ENCODE data around the gene TAL2.

TAL2 gene

DNA sequence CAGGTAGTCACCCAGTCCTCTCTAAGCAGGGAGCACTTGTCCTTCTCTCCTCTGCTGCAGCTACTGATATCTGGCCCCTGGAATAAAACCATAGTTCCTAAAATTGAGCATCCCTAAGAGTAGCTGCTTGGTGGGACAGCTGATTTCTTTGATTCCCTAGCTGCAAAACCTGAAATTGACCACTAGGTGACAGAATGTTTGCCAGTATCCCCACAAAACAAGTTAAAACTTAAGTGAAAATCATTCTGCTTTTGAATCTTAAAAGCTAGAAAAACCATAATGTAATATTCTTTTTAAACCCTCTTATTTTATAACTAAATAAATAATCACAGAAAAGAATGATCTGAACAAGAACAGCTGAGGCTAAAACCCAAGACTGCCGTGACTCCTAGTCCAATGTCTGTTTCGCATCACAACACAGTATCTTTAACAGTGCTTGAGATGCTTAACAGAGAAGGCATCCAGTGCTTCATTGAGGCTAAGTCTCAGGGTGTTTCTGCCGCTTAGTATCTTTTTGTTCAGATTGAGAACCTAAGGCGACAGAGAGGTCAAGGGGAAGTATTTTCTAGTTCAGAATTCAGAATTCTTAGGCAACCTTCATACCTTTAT, 24.4 kb upstream of the TAL2 start:
- no peak overlapping the region for H3K4me3 ChIP-seq (ENCODE audit: low read depth, low read length)
- TF ChIP-seq, protein P1, sequence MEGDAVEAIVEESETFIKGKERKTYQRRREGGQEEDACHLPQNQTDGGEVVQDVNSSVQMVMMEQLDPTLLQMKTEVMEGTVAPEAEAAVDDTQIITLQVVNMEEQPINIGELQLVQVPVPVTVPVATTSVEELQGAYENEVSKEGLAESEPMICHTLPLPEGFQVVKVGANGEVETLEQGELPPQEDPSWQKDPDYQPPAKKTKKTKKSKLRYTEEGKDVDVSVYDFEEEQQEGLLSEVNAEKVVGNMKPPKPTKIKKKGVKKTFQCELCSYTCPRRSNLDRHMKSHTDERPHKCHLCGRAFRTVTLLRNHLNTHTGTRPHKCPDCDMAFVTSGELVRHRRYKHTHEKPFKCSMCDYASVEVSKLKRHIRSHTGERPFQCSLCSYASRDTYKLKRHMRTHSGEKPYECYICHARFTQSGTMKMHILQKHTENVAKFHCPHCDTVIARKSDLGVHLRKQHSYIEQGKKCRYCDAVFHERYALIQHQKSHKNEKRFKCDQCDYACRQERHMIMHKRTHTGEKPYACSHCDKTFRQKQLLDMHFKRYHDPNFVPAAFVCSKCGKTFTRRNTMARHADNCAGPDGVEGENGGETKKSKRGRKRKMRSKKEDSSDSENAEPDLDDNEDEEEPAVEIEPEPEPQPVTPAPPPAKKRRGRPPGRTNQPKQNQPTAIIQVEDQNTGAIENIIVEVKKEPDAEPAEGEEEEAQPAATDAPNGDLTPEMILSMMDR (IDR thresholded peaks at IDR 0.05; ENCODE audit: insufficient read depth, low read length, missing control alignments), result peak; percentile 26
- DNase-seq (ENCODE audit: low read depth, low spot score), result no peak
- CTCF ChIA-PET, result interaction anchor here (0.7 to 1.7 kb wide), 10 partner anchors 9 to 203 kb away, joined by 3 to 10 read pairs (median 3); no protein-coding TSS in a partner anchor
- POLR2A ChIA-PET, result no interaction called here

DNA sequence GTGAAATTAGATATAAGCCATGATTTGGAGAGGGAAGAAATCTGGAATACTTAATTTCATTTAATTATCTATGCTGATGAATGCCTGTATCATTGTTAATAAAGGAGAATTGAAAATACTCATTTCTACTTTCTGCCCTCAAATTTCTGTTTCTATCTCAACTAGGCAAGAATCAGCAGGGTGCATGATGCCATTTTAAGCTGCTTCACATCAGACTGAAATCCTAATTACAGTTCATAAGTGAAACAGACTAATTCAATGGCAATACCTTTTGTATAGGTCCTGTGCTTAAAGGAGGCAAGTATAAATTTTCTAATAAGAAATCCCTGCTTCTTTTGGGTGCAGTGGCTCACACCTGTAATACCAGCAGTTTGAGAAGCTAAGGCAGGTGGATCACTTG, 22.3 kb upstream of the TAL2 start:
- TF ChIP-seq, protein P1 (IDR thresholded peaks at IDR 0.05; ENCODE audit: insufficient read depth, low read length, missing control alignments), result no peak
- H3K4me3 ChIP-seq (ENCODE audit: low read depth, low read length), result no peak overlapping the region
- DNase-seq (ENCODE audit: low read depth, low spot score), result no peak
- ChIA-PET POLR2A (no interaction called here), CTCF (interaction anchor here (1.3 kb wide), 1 partner anchor 17 kb away, joined by 3 read pairs; no protein-coding TSS in a partner anchor)

DNA sequence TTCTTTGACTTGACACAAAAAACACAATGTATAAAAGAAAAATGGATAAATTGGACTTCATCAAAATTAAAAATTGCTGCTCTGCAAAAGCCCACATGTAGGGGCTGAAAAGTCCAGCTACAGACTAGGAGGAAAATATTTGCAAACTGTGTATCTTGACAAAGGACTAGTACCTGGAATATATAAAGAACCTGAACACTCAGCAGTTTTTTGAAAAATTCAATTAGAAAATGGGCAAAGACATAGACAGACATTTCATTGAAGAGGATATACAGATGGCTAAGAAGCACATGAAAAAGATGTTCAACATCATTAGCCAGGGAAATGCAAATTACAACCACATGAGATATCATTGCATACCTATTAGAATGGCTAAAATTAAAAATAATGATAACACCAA, 18.5 kb upstream of the TAL2 start:
- CTCF ChIA-PET, result no interaction called here
- POLR2A ChIA-PET, result no interaction called here
- no peak for DNase-seq (ENCODE audit: low read depth, low spot score)

DNA sequence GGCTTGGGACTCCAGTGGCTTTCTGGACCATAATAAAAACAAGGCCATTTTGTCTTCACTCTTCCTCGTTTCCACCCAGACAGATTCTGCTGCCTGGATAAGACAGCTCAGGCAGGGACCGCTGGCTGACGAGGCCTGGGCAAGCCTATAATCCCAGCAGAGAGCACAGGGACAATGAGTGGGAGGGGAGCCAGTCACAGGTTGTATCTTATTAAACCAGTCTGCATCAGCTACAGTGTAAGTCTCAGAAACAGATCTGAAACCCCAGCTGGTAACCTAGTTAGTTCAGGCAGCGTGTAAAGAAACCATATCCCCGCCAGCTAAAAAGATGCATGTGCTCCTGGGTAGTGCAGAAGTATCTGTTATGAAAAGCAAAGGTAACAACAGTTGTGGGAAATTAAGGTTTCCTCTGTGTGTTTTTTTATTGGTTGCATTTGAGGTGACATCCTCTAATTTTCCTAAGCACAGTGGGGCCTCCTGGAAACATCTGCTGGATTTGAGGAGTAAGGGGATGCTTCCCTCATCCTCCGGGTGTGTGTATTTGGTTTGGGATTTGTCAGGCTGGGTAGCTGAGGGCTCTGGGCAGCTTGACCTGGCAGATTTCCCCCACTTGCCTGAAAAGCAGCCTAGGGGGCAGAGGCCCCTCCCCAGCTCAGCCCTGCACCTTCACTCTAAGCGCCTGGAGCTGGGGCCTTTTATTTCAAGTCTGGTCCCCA, 15.2 kb upstream of the TAL2 start:
- no peak overlapping the region for H3K4me3 ChIP-seq (ENCODE audit: low read depth, low read length)
- TF ChIP-seq, protein P1 (IDR thresholded peaks at IDR 0.05; ENCODE audit: insufficient read depth, low read length, missing control alignments), result no peak
- DNase-seq (ENCODE audit: low read depth, low spot score), result no peak
- ChIA-PET CTCF (interaction anchor here (0.7 to 2.4 kb wide), 4 partner anchors 9 to 71 kb away, joined by 3 to 10 read pairs (median 4); no protein-coding TSS in a partner anchor), POLR2A (no interaction called here)

More for the DNA sequence above, 18.5 kb upstream of the TAL2 start:
- H3K4me3 ChIP-seq (ENCODE audit: low read depth, low read length), result no peak overlapping the region
- TF ChIP-seq, protein P1 (IDR thresholded peaks at IDR 0.05; ENCODE audit: insufficient read depth, low read length, missing control alignments), result no peak

DNA sequence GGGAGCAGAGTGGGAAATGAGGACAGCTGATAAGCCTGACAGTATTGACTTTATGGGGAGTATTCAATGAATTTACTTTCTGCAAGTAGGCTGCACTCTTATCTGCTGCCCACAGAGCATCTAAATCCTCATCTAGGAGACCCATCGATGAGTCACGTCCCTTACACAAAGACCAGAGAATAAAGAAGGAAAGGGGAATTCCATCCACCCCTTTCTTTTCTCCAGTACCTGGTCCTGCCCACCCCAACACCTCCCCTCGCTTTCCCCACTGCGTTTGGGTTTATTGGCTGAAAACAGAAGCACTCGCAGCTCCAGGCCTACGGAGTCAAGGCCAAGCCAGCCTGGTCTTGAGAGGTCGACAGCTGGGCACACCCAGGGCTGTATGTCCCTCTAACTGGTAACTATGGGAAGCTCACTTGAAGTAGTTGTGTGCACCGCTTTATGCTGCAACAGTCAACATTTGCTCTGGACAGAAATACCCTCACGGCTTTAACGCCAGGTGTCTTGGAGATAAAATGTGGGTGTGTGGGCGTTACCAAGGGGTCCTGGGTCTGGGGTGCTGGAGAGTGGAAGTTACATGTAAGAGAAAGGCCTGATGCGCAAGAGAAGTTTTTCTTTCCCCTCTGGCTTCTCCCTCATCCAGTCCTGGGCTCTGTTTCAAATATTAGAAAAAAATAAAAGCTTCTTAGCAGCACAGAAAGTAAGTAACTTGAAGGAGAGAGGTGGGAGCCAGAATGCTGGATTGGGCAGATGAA, 14.5 kb upstream of the TAL2 start:
- TF ChIP-seq, protein P1 (IDR thresholded peaks at IDR 0.05; ENCODE audit: insufficient read depth, low read length, missing control alignments), result no peak
- no peak for DNase-seq (ENCODE audit: low read depth, low spot score)
- H3K4me3 ChIP-seq (ENCODE audit: low read depth, low read length), result no peak overlapping the region
- ChIA-PET CTCF (interaction anchor here (1.2 to 2.4 kb wide), 3 partner anchors 9 to 71 kb away, joined by 4 to 10 read pairs (median 4); no protein-coding TSS in a partner anchor), POLR2A (no interaction called here)

DNA sequence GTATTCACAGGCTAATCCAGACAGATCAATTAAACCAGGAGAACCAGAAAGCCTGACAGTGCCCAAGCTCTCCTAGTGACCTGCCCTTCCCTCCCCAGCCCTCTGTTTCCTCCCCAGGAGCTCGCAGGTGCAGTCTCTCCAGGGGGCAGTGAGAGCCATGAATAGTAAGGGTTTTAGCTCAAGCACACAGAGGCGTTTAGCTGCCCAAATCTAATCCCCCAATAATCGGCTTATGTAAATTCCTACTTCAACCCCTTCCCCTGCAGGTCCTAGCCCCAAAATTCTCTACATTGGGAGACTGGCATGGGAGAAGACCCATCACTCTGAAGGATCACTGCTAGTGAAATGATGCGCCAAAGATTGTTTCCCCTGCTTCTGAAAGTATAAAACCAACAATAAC, 10.5 kb upstream of the TAL2 start:
- POLR2A ChIA-PET, result no interaction called here
- TF ChIP-seq, protein P1 (IDR thresholded peaks at IDR 0.05; ENCODE audit: insufficient read depth, low read length, missing control alignments), result no peak
- DNase-seq (ENCODE audit: low read depth, low spot score), result no peak
- H3K4me3 ChIP-seq (ENCODE audit: low read depth, low read length), result no peak overlapping the region
- CTCF ChIA-PET, result no interaction called here

All from AG04449 (cell line).